Heart left ventricle (tissue), 16 donors: Measurements from ENCODE around the gene STRA6. TPM values are rescaled to one million over a fixed set of nuclear protein-coding genes. Genes with fewer than 3 reads are reported as not detected.

Experiments
- ATAC-seq, 4 donors: fragments of 200-7000 bp; cut with Tn5 transposase; one replicate each; pipeline ENCODE4 v1.9.1; 2020 to 2022; ENCODE audit warnings: moderate library complexity in 4 of 4, mild to moderate bottlenecking in 3 of 4, moderate number of reproducible peaks in 1 of 4
- DNase-seq, 5 donors: peaks; one replicate each; pipeline ENCODE4 v3.0.0-alpha.2; 2020
- H3K27ac ChIP-seq, 12 donors: fragments of 200-600 bp; sonication (generic) in 4 of 12; one replicate each; pipeline versions ENCODE4 v1.5.0 to v1.8.0; 2016 to 2022; ENCODE audit warnings: mild to moderate bottlenecking in 2 of 12
- H3K27me3 ChIP-seq, 9 donors: fragments of 200-600 bp; sonication (generic) in 2 of 9; one replicate each; pipeline versions ENCODE4 v1.5.1 to v1.8.0; 2016 to 2022; ENCODE audit warnings: mild to moderate bottlenecking in 3 of 9
- H3K36me3 ChIP-seq, 9 donors: fragments of 200-600 bp; sonication (generic) in 2 of 9; one replicate each; pipeline versions ENCODE4 v1.5.0 to v1.8.0; 2018 to 2022; ENCODE audit warnings: mild to moderate bottlenecking in 2 of 9
- H3K4me1 ChIP-seq, 12 donors: fragments of 200-600 bp; sonication (generic) in 4 of 12; one replicate each; pipeline versions ENCODE4 v1.5.0 to v1.8.0; 2016 to 2022; ENCODE audit warnings: mild to moderate bottlenecking in 3 of 12
- H3K4me3 ChIP-seq, 12 donors: fragments of 200-600 bp; sonication (generic) in 4 of 12; one replicate each; pipeline versions ENCODE4 v1.5.0 to v1.8.0; 2017 to 2022; ENCODE audit warnings: mild to moderate bottlenecking in 9 of 12, moderate library complexity in 4 of 12
- H3K9me3 ChIP-seq, 12 donors: fragments of 200-600 bp; sonication (generic) in 4 of 12; one replicate each; pipeline versions ENCODE4 v1.5.0 to v1.8.0; 2016 to 2022; ENCODE audit warnings: mild to moderate bottlenecking in 1 of 12
- CTCF ChIP-seq, 12 donors: fragments of 200-600 bp; sonication (generic) in 4 of 12; IDR thresholded peaks; one replicate each; pipeline versions ENCODE4 v1.5.0 to v1.8.0; 2018 to 2022; ENCODE audit warnings: antibody characterized with exemption in 12 of 12, mild to moderate bottlenecking in 5 of 12
- POLR2A ChIP-seq, 2 donors: fragments of 450-650 bp; IDR thresholded peaks; one replicate each; pipeline ENCODE4 v1.6.1; 2017; ENCODE audit warnings: antibody characterized with exemption in 2 of 2, mild to moderate bottlenecking in 2 of 2, moderate library complexity in 2 of 2
- WGBS, 4 donors: extraction: QIAGEN DNeasy Blood & Tissue Kit in 2 of 4; methylation state at CpG; one replicate each; pipeline versions ENCODE4 v1.1.5 to v1.1.7; 2013 to 2018; 5-methylcytosine and 5-hydroxymethylcytosine counted together
- intact Hi-C, 10 donors: fragments of 100-400 bp; cut with DNase I; formaldehyde crosslinking; loops; one replicate each; pipeline versions ENCODE4 v1.11.1 to v1.14.2; 2022
- polyA plus RNA-seq, 2 donors: library from polyadenylated mRNA; stranded (reverse); fragments of 200-250 nt; gene quantifications; one replicate each; pipeline ENCODE4 v1.2.3, GENCODE V29; 2013
- total RNA-seq, 9 donors: library from RNA; depleted of rRNA in 2 of 9; stranded (reverse); fragments of >200 nt in 2 of 9; fragmentation: NEBNext Ultra II Directional in 3 of 9; extraction: Animal tissue kit (Norgen Biotek cat#: 25700) in 3 of 9; gene quantifications; one replicate each; pipeline versions ENCODE4 v1.1.0 to v1.2.4, GENCODE V29; 2016 to 2023
- donor health status: ischemic (EF 13 %, LVEDD 7.1; RV severe dilation, severe dysfunction).
- donor health status: healthy with polysubstance abuse.
- donor health status: DM: no; HTN: yes; CAD: no.
- donor health status: DM: no; HTN: no; CAD: no.
- donor health status: ischemic (EF 25% LVEDD 6.9; RV normal size, moderate dysfunction).
- donor health status: ischemic (EF 25% LVEDD 5.7; RV mildly dilated, moderate dysfunction).
- donor health status: healthy.
- donor health status: DM: yes; HTN: yes; CAD: no.
- donor health status: ischemic (EF 35%, LVEDD 5.7; RV mildly dilated, moderate dysfunction).
- donor health status: nonischemic (EF 11% LVEDD 7.7; RV severe dilation, severe dysfunction).
- donor health status: DM: yes; HTN: yes; CAD: no.
- donor health status: PGD.
- donor health status: ischemic (EF 29% LVEDD 5.4; RV normal size, mild dysfunction).
- donor health status: nonischemic (EF 23%, LVEDD 6.1; RV moderate dilation, normal function).

Gene STRA6
- total and polyA plus RNA-seq, 11 donors, result 0.08 to 0.24 (median 0.14) TPM; not detected in 8

- Histone ChIP-seq H3K27me3 (peaks cover 0 to 4% (median 0%) of the 10 kb centered on the region in 9 donors), H3K27ac (peak overlapping the region in 3 of 12 donors; percentile 25 to 35 (median 27)), H3K9me3 (no peaks in the 10 kb centered on the region), H3K4me3 (no peak overlapping the region), H3K4me1 (peaks cover 3 to 47% (median 31%) of the 10 kb centered on the region in 12 donors), H3K36me3 (no peaks in the 10 kb centered on the region)
- intact Hi-C loops, result loop anchor here in 1 of 10 donors (5.0 kb wide), 1 partner anchor 83 kb away; no protein-coding TSS in a partner anchor
- TF ChIP-seq CTCF (IDR thresholded peaks at IDR 0.05) (no peak), POLR2A (IDR thresholded peaks at IDR 0.05) (no peak)
- DNase-seq (no peak), ATAC-seq (no peak)
- 44 to 75% (median 60%) methylated on average over 1 of the region's 1 CpG for WGBS, 4 donors
Measured at GRCh38 chr15:74159773-74160172, 42.8 kb downstream of the STRA6 start.

- ATAC-seq (no peak), DNase-seq (no peak)
- no peak overlapping the region for H3K4me3 ChIP-seq
- H3K27me3 ChIP-seq, result peaks cover 0 to 4% (median 0%) of the 10 kb centered on the region in 9 donors
- no peaks in the 10 kb centered on the region for H3K9me3 ChIP-seq
- TF ChIP-seq POLR2A (IDR thresholded peaks at IDR 0.05) (no peak), CTCF (IDR thresholded peaks at IDR 0.05) (no peak)
- peaks cover 3 to 47% (median 31%) of the 10 kb centered on the region in 12 donors for H3K4me1 ChIP-seq
- no peaks in the 10 kb centered on the region for H3K36me3 ChIP-seq
- WGBS, 4 donors, result 81 to 91% (median 86%) methylated on average over 5 of the region's 5 CpGs
- intact Hi-C loops, result loop anchor here in 1 of 10 donors (5.0 kb wide), 1 partner anchor 83 kb away; no protein-coding TSS in a partner anchor
- peak overlapping the region in 2 of 12 donors; percentile 25 to 27 for H3K27ac ChIP-seq
Measured at GRCh38 chr15:74158855-74159650, 43.5 kb downstream of the STRA6 start.

GRCh38 chr15:74157868-74158827 is 44.4 kb downstream of the STRA6 start:
- intact Hi-C loops, result loop anchor here in 1 of 10 donors (5.0 kb wide), 1 partner anchor 84 kb away; no protein-coding TSS in a partner anchor
- Histone ChIP-seq H3K27ac (peak overlapping the region in 8 of 12 donors; percentile 26 to 72 (median 55)), H3K4me3 (no peak overlapping the region), H3K36me3 (no peaks in the 10 kb centered on the region), H3K9me3 (no peaks in the 10 kb centered on the region), H3K27me3 (peaks cover 0 to 4% (median 0%) of the 10 kb centered on the region in 9 donors), H3K4me1 (peaks cover 3 to 47% (median 31%) of the 10 kb centered on the region in 12 donors)
- no peak for DNase-seq
- no peak for ATAC-seq
- 85 to 94% (median 87%) methylated on average over 9 of the region's 9 CpGs for WGBS, 4 donors
- TF ChIP-seq CTCF (IDR thresholded peaks at IDR 0.05), result no peak
- TF ChIP-seq POLR2A (IDR thresholded peaks at IDR 0.05), result no peak
